Panc1 (cell line): ENCODE results near the gene GRIN2D. TPM values are rescaled to one million over a fixed set of nuclear protein-coding genes. Genes with fewer than 3 reads are reported as not detected.

Experiments
- ATAC-seq: fragments of 200-7000 bp; cut with Tn5 transposase; 2 replicates; pipeline ENCODE4 v1.9.1; 2020; ENCODE audit warnings: mild to moderate bottlenecking, moderate library complexity
- BruUV-seq: library from RNA; stranded (reverse); fragments of 400-500 nt; replicated peaks from 2 replicates; lab custom pipeline; 2021; lab: Mats Ljungman, UMichigan
- CTCF ChIA-PET: fragments of 300-600 bp; sonication (Branson Sonifier 250); formaldehyde crosslinking; loops from one replicate; lab custom pipeline; 2022; ENCODE audit warnings: antibody characterized with exemption; lab: Charles Lee
- POLR2A ChIA-PET: fragments of 300-600 bp; sonication (Branson Sonifier 250); formaldehyde crosslinking; loops from one replicate; lab custom pipeline; 2022; ENCODE audit warnings: antibody characterized with exemption; lab: Charles Lee
- DNase-seq: peaks from one replicate; pipeline ENCODE4 v3.0.0-alpha.2; 2010; ENCODE audit warnings: low read depth, low spot score
- H3K27ac ChIP-seq: 2 replicates; pipeline ENCODE4 v1.5.1; 2011; ENCODE audit warnings: mild to moderate bottlenecking, low read length, inconsistent platforms
- H3K27me3 ChIP-seq: fragments of 200-500 bp; sonication (Bioruptor generic); 2 replicates; pipeline ENCODE4 v1.6.0; 2014; ENCODE audit warnings: low read length, inconsistent platforms; ENCODE audit not compliant: control insufficient read depth, insufficient read depth
- H3K36me3 ChIP-seq: fragments of 200-500 bp; sonication (Bioruptor generic); 2 replicates; pipeline ENCODE4 v1.5.1; 2014; ENCODE audit warnings: inconsistent platforms, mild to moderate bottlenecking, low read length, moderate library complexity; ENCODE audit not compliant: control insufficient read depth, insufficient read depth
- H3K4me1 ChIP-seq: 2 replicates; pipeline ENCODE4 v1.5.1; 2011; ENCODE audit warnings: inconsistent platforms, mild to moderate bottlenecking, low read length, moderate library complexity; ENCODE audit not compliant: control insufficient read depth, insufficient read depth
- H3K4me3 ChIP-seq, 2 experiments: 2 replicates each; pipeline ENCODE4 v1.5.1; 2011 to 2012; ENCODE audit warnings: low read depth in 2 of 2, low read length in 2 of 2, mild to moderate bottlenecking in 2 of 2, inconsistent platforms in 1 of 2, moderate library complexity in 1 of 2
- H3K9me3 ChIP-seq: fragments of 200-500 bp; sonication (Bioruptor generic); 2 replicates; pipeline ENCODE4 v1.5.1; 2014; ENCODE audit warnings: low read depth, mild to moderate bottlenecking, inconsistent platforms, low read length, moderate library complexity; ENCODE audit not compliant: control insufficient read depth, insufficient read depth
- POLR2AphosphoS5 ChIP-seq: IDR thresholded peaks from 2 replicates; pipeline ENCODE4 v1.6.1; 2012; ENCODE audit warnings: mild to moderate bottlenecking, low read depth, low read length, moderate library complexity
- SIN3A ChIP-seq: IDR thresholded peaks from 2 replicates; pipeline ENCODE4 v1.6.1; 2012; ENCODE audit warnings: low read depth, mild to moderate bottlenecking, low read length, moderate library complexity, borderline replicate concordance; ENCODE audit not compliant: insufficient read depth
- TCF7L2 ChIP-seq: IDR thresholded peaks from 2 replicates; pipeline ENCODE4 v1.6.1; 2011; ENCODE audit warnings: mild to moderate bottlenecking, low read depth, low read length, inconsistent platforms
- in situ Hi-C: cut with HindIII; loops from 2 replicates; pipeline ENCODE4 v1.10.0; 2016; ENCODE audit warnings: low sequenced_read_pairs, low pct_unique_long_range_greater_than_20kb
- intact Hi-C: fragments of 100-400 bp; cut with micrococcal nuclease; formaldehyde crosslinking; loops from one replicate; pipeline ENCODE4 v1.10.0; 2022; ENCODE audit not compliant: unreplicated experiment
- total RNA-seq: library from RNA; stranded (reverse); gene quantifications from one replicate; pipeline ENCODE4 v1.2.1, GENCODE V29; 2021; ENCODE audit not compliant: unreplicated experiment
- TF ChIP-seq, protein P1 (sequence below): fragments of 450-650 bp; IDR thresholded peaks from 2 replicates; pipeline ENCODE4 v1.5.1; 2017; ENCODE audit warnings: mild to moderate bottlenecking
- TF ChIP-seq, protein P2 (sequence below), 2 experiments: IDR thresholded peaks; 2 replicates each; pipeline ENCODE4 v1.6.1; 2011 to 2012; ENCODE audit warnings: low read depth in 2 of 2, control low read depth in 1 of 2, low read length in 1 of 2, mild to moderate bottlenecking in 1 of 2, moderate library complexity in 1 of 2; ENCODE audit not compliant: insufficient read depth in 1 of 2

GRIN2D gene
- total RNA-seq, 1 experiment from 2014 or later, result 6.2 TPM

DNA sequence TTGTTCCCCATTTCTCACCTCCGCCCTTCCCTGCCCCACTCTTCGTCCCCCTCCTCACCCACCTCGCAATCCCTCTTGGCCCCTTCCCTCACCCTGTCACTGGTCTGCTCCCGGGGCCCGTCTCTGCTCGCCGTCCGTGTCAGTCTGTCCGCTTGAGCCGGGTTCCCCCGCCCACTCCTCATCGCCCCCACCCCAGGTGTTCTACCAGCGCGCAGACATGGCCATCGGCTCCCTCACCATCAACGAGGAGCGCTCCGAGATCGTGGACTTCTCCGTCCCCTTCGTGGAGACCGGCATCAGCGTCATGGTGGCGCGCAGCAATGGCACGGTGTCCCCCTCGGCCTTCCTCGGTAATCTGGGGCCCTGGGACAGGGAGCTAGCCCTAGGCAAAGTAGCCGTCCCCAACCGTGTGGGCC lies 22.3 kb downstream of the GRIN2D start:
- no peak for DNase-seq
- BruUV-seq, result no TSS peak
- Histone ChIP-seq H3K4me3 (no peak overlapping the region), H3K36me3 (no peaks in the 10 kb centered on the region), H3K27me3 (no peaks in the 10 kb centered on the region), H3K9me3 (no peaks in the 10 kb centered on the region), H3K4me1 (no peaks in the 10 kb centered on the region), H3K27ac (no peak overlapping the region)
- TF ChIP-seq, protein P1, sequence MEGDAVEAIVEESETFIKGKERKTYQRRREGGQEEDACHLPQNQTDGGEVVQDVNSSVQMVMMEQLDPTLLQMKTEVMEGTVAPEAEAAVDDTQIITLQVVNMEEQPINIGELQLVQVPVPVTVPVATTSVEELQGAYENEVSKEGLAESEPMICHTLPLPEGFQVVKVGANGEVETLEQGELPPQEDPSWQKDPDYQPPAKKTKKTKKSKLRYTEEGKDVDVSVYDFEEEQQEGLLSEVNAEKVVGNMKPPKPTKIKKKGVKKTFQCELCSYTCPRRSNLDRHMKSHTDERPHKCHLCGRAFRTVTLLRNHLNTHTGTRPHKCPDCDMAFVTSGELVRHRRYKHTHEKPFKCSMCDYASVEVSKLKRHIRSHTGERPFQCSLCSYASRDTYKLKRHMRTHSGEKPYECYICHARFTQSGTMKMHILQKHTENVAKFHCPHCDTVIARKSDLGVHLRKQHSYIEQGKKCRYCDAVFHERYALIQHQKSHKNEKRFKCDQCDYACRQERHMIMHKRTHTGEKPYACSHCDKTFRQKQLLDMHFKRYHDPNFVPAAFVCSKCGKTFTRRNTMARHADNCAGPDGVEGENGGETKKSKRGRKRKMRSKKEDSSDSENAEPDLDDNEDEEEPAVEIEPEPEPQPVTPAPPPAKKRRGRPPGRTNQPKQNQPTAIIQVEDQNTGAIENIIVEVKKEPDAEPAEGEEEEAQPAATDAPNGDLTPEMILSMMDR, result no peak
- TF ChIP-seq POLR2AphosphoS5 (no peak), SIN3A (no peak), TCF7L2 (no peak)
- TF ChIP-seq, protein P2, sequence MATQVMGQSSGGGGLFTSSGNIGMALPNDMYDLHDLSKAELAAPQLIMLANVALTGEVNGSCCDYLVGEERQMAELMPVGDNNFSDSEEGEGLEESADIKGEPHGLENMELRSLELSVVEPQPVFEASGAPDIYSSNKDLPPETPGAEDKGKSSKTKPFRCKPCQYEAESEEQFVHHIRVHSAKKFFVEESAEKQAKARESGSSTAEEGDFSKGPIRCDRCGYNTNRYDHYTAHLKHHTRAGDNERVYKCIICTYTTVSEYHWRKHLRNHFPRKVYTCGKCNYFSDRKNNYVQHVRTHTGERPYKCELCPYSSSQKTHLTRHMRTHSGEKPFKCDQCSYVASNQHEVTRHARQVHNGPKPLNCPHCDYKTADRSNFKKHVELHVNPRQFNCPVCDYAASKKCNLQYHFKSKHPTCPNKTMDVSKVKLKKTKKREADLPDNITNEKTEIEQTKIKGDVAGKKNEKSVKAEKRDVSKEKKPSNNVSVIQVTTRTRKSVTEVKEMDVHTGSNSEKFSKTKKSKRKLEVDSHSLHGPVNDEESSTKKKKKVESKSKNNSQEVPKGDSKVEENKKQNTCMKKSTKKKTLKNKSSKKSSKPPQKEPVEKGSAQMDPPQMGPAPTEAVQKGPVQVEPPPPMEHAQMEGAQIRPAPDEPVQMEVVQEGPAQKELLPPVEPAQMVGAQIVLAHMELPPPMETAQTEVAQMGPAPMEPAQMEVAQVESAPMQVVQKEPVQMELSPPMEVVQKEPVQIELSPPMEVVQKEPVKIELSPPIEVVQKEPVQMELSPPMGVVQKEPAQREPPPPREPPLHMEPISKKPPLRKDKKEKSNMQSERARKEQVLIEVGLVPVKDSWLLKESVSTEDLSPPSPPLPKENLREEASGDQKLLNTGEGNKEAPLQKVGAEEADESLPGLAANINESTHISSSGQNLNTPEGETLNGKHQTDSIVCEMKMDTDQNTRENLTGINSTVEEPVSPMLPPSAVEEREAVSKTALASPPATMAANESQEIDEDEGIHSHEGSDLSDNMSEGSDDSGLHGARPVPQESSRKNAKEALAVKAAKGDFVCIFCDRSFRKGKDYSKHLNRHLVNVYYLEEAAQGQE (IDR thresholded peaks at IDR 0.05; ENCODE audit: insufficient read depth in 1 of 2, low read depth in 2 of 2, low read length in 1 of 2), result no peak
- intact Hi-C loops, result no loop called here
- no peak for ATAC-seq
- in situ Hi-C loops, result no loop called here
- POLR2A ChIA-PET, result no interaction called here
- CTCF ChIA-PET, result no interaction called here

DNA sequence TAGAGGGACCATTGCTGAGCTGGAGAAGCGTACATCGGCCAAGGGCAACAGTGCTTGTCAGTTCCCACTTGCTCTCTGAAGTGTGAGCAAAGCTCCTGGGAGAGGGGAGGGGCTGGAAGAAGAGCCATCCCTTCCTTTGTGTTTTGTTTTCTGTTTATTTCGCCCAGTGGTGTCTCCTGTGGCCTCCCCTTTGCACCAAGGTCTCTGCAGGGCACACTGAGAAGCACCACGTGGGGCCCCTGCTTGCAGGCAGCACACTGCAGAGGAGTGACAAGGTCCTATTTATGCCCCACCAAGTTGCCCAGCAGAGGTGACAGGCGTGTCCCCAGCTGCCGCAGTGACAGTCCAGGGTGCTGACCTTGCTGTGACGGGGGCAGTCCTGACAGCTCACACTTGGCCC lies 24.0 kb downstream of the GRIN2D start:
- Histone ChIP-seq H3K27me3 (no peaks in the 10 kb centered on the region), H3K36me3 (no peaks in the 10 kb centered on the region), H3K4me1 (no peaks in the 10 kb centered on the region), H3K27ac (no peak overlapping the region), H3K4me3 (no peak overlapping the region), H3K9me3 (no peaks in the 10 kb centered on the region)
- DNase-seq, result no peak
- ChIA-PET CTCF (no interaction called here), POLR2A (no interaction called here)
- intact Hi-C loops, result no loop called here
- no peak for ATAC-seq
- no TSS peak for BruUV-seq
- TF ChIP-seq, protein P1, result no peak
- TF ChIP-seq TCF7L2, result no peak
- TF ChIP-seq, protein P2 (IDR thresholded peaks at IDR 0.05; ENCODE audit: insufficient read depth in 1 of 2, low read depth in 2 of 2, low read length in 1 of 2), result no peak
- TF ChIP-seq POLR2AphosphoS5, result no peak
- no peak for TF ChIP-seq SIN3A
- in situ Hi-C loops, result no loop called here
